T-helper 9 cell (primary cell): Measurements from ENCODE around the gene BEAN1.

Experiments used
- DNase-seq: peaks from one replicate; pipeline ENCODE4 v3.0.0-alpha.2; 2020

Gene BEAN1

DNA sequence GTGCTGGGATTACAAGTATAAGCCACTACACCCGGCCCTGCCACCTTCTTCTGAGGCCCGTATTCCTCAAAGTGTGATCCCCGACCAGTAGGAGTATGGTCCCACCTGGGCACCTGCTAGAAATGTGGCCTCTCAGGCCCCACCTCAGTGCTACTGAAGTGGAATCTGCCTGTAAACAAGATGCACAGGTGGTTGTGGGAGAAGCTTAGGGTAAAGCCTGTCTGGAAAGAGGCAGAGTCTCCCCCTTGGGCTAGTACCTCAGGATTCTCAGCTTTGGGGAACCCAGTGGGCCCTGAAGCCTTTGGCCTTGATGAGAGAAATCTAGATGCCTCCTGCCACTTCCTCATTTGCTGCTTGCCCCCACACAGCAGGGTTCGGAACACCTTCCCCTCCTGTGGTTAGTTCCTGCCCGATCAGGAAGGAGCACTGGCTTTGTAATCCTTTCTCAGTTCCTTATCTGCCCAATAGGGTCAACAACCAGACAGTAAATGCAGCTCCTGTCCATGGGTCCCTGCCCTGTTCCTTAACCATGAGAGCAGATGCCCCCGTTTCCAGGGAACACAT is 97.6 kb downstream of the BEAN1 start:
- DNase-seq = no peak

GRCh38 chr16:66525396-66526180 is 98.5 kb downstream of the BEAN1 start:
- DNase-seq = no peak

DNA sequence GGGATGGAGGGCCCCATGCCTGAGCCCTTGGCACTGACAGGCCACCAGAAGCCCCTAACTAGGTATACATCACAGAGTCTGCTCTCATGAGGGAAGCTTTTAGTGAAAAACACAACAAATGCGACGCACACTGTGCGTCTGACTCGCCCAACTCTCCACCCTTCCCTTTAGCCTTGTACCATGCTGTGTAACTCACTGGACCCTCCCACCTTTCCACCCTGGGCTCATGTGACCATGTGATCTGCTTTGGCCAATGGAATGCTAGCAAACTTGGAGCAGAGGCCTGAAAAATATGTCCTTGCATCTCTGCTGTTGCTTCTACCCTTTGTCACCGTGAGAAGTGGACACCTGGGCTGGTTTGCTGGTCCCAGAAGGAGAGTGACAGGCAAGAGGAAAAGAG is 101.2 kb downstream of the BEAN1 start:
- no peak for DNase-seq

GRCh38 chr16:66529475-66529874 is 102.4 kb downstream of the BEAN1 start:
- DNase-seq = no peak
